OCI-LY1 (cell line): ENCODE data around the gene CCAR1.

Experiments
- CTCF ChIP-seq: fragments of 200-600 bp; sonication (generic), shearing (Covaris generic); IDR thresholded peaks from 2 replicates; pipeline ENCODE4 v1.5.1; 2017; ENCODE audit warnings: mild to moderate bottlenecking, antibody characterized with exemption, low read length, moderate library complexity, mixed read lengths
- EZH2 ChIP-seq: fragments of 200-600 bp; sonication (generic), shearing (Covaris generic); IDR thresholded peaks from 2 replicates; pipeline ENCODE4 v1.8.0; 2017; ENCODE audit warnings: borderline replicate concordance, mixed run types, mild to moderate bottlenecking, antibody characterized with exemption, low read length, moderate library complexity, mixed read lengths

- TF ChIP-seq CTCF: no peak
- TF ChIP-seq EZH2: no peak
Observed at GRCh38 chr10:68812420-68812819, 91.4 kb downstream of the CCAR1 start.
